Lower leg skin (tissue), 4 donors: ENCODE data around the gene FZD2. TPM values are rescaled to one million over a fixed set of nuclear protein-coding genes. Genes with fewer than 3 reads are reported as not detected.

Experiments used
- DNase-seq, 2 donors: peaks; one replicate each; pipeline ENCODE4 v3.0.0-alpha.2; 2019; ENCODE audit warnings: low spot score in 2 of 2
- H3K4me3 ChIP-seq: fragments of 200-600 bp; sonication (generic); 2 replicates; pipeline ENCODE4 v1.5.1; 2017; ENCODE audit warnings: mild to moderate bottlenecking, low read depth; ENCODE audit not compliant: poor library complexity, severe bottlenecking
- CTCF ChIP-seq, 3 donors: fragments of 450-650 bp; IDR thresholded peaks; one replicate each; pipeline ENCODE4 v1.5.1; 2016; ENCODE audit warnings: antibody characterized with exemption in 3 of 3, mild to moderate bottlenecking in 3 of 3, moderate library complexity in 2 of 3
- POLR2A ChIP-seq, 2 donors: fragments of 450-650 bp; IDR thresholded peaks; one replicate each; pipeline ENCODE4 v1.6.1; 2016 to 2017; ENCODE audit warnings: antibody characterized with exemption in 2 of 2, mild to moderate bottlenecking in 1 of 2, moderate library complexity in 1 of 2
- WGBS, 2 donors: methylation state at CpG; one replicate each; pipeline ENCODE4 v1.1.5; 2018; 5-methylcytosine and 5-hydroxymethylcytosine counted together
- intact Hi-C: fragments of 100-400 bp; cut with DNase I; formaldehyde crosslinking; loops from one replicate; pipeline ENCODE4 v1.15.0; 2023; ENCODE audit warnings: low total_unique reads
- total RNA-seq, 4 donors: library from RNA; depleted of rRNA; stranded (reverse); fragments of >200 nt; gene quantifications; one replicate each; pipeline ENCODE4 v1.1.0, GENCODE V29; 2016

FZD2 gene
- total RNA-seq, 4 donors from 2014 or later, result 0.49 to 1.8 (median 0.89) TPM

- 28 to 39% methylated on average over 5 of the region's 5 CpGs for WGBS, 2 donors
- no peak overlapping the region for H3K4me3 ChIP-seq
- intact Hi-C loops, result no loop called here
- TF ChIP-seq POLR2A (IDR thresholded peaks at IDR 0.05) (no peak), CTCF (IDR thresholded peaks at IDR 0.05) (no peak)
- DNase-seq, result no peak
Measured at GRCh38 chr17:44543213-44543904, 13.9 kb upstream of the FZD2 start.

- intact Hi-C loops, result no loop called here
- no peak for TF ChIP-seq CTCF (IDR thresholded peaks at IDR 0.05)
- TF ChIP-seq POLR2A (IDR thresholded peaks at IDR 0.05), result no peak
- no peak overlapping the region for H3K4me3 ChIP-seq
- WGBS, 2 donors, result 75 to 85% methylated on average over 5 of the region's 5 CpGs
- DNase-seq, result no peak
Measured at GRCh38 chr17:44543905-44544523, 13.3 kb upstream of the FZD2 start.

- TF ChIP-seq CTCF (IDR thresholded peaks at IDR 0.05), result no peak
- no peak for TF ChIP-seq POLR2A (IDR thresholded peaks at IDR 0.05)
- H3K4me3 ChIP-seq, result no peak overlapping the region
- intact Hi-C loops, result no loop called here
- 49 to 57% methylated on average over 4 of the region's 4 CpGs for WGBS, 2 donors
- no peak for DNase-seq
Measured at GRCh38 chr17:44546671-44547606, 10.3 kb upstream of the FZD2 start.

GRCh38 chr17:44547625-44548267, 9.5 kb upstream of the FZD2 start:
- DNase-seq, result no peak
- H3K4me3 ChIP-seq, result no peak overlapping the region
- intact Hi-C loops, result no loop called here
- TF ChIP-seq CTCF (IDR thresholded peaks at IDR 0.05) (no peak), POLR2A (IDR thresholded peaks at IDR 0.05) (no peak)
- WGBS, 2 donors, result 82 to 84% methylated on average over 4 of the region's 4 CpGs

- TF ChIP-seq CTCF (IDR thresholded peaks at IDR 0.05), result no peak
- TF ChIP-seq POLR2A (IDR thresholded peaks at IDR 0.05), result no peak
- DNase-seq, result no peak
- H3K4me3 ChIP-seq, result no peak overlapping the region
- intact Hi-C loops, result no loop called here
- WGBS, 2 donors, result 83 to 86% methylated on average over 3 of the region's 3 CpGs
Measured at GRCh38 chr17:44548376-44549230, 8.7 kb upstream of the FZD2 start.
